Dedifferentiated amniotic fluid mesenchymal stem cell (primary cell): ENCODE results near the gene KCNJ15.

Source experiments
- DNase-seq: peaks from one replicate; pipeline ENCODE4 v3.0.0-alpha.2; 2016; ENCODE audit errors: extremely low spot score

Gene KCNJ15

GRCh38 chr21:38325731-38326420, 69.1 kb downstream of the KCNJ15 start:
- DNase-seq = no peak

GRCh38 chr21:38326429-38326828, 69.6 kb downstream of the KCNJ15 start:
- DNase-seq = no peak

- DNase-seq = no peak
These were observed 70.1 kb downstream of the KCNJ15 start for GRCh38 chr21:38326899-38327298.

GRCh38 chr21:38327984-38328383, 71.2 kb downstream of the KCNJ15 start:
- DNase-seq = no peak

DNA sequence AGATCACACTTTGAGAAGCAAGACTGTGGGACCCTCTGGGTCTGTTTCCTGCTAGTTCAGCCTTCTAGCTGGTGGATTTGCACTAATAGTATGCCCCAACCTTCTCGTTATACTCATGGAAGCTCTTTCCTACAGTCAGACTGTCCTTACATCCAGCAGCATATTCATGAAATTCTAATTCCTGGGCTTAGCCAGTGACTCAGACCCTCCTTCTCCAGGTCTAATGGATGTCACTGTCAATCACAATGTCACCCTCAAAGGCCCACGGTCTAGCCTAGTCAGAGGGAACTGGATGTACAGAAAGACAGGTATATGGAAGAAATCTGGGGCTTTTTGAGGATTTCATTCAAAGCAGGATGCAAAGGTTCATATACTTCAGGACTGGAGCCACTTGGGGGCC, 72.4 kb downstream of the KCNJ15 start:
- no peak for DNase-seq

- no peak for DNase-seq
These were observed 73.9 kb downstream of the KCNJ15 start for GRCh38 chr21:38330666-38331065.

GRCh38 chr21:38333301-38334272, 76.8 kb downstream of the KCNJ15 start:
- no peak for DNase-seq

- no peak for DNase-seq
These were observed 78.1 kb downstream of the KCNJ15 start for GRCh38 chr21:38334866-38335265.

DNA sequence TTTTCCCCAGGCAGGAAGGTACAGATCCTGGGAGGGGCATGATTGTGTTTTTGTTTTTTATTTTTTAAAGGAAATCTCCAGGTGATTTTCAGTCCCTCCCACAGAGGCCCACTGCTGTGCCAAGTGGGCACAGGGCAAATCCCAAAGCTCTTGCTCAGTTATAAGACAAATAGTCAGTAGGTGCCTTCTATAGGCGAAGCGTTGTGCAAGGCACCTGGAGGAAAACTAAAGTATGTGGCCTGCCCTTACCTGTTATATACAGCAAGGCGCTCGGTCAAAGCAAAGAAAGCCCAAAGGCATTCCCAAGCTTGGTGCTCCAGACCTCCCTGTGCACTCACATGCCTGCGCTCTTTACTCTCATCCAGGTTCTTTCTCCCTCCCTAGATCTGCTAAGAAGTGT, 81.0 kb downstream of the KCNJ15 start:
- DNase-seq = no peak

DNA sequence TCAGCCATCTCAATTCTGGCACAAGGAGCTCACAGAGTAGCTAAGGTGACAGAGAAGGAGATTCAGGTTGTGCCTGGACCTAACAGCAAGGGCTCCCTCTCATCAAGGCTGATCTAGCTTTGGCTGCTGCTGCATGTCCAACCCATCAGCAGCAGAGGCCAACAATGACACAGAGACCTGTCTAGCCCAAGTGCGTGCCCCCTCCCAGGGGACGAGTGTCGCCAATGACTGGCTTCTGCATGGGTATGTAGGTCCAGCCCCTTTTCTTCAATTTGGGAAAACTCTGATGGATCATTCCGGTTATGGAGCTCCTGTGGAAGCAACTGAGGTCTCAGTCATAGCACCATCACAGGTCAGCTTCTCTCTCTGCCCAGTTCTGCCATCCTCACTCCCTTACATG, 83.3 kb downstream of the KCNJ15 start:
- no peak for DNase-seq

DNA sequence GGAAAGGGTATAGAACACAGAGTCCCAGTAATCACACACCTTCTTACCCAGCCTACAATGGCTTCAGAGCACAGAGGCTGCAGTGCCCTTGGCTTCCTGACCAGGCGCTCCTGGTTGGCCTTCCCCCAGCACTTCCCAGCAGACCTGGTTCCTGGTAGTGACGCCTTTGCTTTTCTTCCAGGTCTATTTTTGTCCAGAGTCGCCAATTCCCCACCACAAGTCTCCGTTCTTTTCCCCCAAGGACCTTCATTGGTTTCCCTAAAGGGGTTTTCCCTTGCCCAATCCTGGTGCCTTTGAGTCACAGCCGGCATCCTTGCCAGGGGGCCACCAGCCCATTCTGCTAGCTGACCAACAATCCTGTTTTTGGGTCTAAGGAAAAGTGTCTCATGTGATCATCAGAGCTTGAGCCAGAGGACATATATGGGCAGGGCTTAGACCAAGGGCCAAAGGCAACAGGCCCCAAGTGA, 84.8 kb downstream of the KCNJ15 start:
- DNase-seq = no peak

GRCh38 chr21:38342739-38343138, 85.9 kb downstream of the KCNJ15 start:
- DNase-seq = no peak

DNA sequence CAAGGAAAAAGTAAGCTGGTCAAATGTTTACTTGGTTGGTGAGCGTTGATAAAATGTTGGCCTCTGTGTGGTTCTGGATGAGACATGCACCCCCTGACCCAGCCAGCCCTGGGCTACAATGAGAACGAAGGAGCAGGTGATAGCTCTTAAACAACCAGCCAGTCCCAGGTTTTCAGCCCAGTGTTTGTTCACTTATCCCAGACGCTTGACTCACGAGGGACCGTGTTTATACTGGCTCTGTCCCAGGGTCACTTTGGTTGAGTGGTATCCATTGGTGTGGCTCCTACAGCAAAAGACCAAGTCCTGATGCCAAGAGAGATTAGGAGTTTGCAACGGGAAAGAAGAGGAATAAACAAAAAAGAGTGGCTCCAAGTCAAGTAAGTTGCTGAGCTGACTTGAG, 86.9 kb downstream of the KCNJ15 start:
- no peak for DNase-seq

GRCh38 chr21:38346286-38346685, 89.5 kb downstream of the KCNJ15 start:
- no peak for DNase-seq

GRCh38 chr21:38349111-38349746, 92.4 kb downstream of the KCNJ15 start:
- DNase-seq = peak; percentile 31

DNA sequence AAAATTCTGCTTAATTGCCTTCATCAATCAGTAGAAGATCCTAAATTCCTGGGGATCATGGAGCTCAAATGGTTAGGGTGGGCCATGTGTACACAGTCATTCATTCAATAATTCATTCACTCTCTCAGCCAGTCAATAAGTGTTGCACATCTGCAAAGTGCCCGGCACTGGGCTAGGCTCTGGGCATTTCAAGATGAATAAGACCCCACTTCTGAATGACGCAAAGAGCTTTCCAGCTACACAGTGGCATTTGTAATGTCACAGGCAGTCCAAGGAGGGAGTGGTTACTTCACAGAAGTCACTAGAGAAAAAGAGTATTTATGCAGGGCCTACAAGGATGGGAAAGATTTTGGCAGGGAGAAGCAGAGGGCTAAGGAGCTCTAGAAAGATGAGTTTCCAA, 93.2 kb downstream of the KCNJ15 start:
- no peak for DNase-seq

DNA sequence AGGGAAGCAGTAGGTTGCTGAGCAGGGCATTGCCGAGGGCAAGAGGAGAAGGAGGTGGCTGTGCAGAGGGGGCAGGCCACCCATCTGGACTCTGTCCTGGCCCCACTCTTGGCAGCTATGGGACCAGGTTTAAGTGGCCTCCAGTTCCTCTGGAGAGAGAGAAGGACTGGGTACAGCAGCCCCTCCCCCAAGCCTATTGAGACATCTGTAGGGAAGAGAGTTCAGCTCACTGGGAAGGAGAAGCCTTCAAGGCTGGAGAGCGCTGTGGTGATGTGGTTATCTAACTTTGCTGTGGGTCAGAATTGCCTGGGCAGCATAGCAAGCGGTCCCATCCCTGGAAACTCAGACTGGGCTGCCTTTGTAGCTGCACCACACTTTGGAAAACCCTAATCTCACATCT, 93.9 kb downstream of the KCNJ15 start:
- no peak for DNase-seq

GRCh38 chr21:38351176-38351959, 94.6 kb downstream of the KCNJ15 start:
- DNase-seq = no peak

DNA sequence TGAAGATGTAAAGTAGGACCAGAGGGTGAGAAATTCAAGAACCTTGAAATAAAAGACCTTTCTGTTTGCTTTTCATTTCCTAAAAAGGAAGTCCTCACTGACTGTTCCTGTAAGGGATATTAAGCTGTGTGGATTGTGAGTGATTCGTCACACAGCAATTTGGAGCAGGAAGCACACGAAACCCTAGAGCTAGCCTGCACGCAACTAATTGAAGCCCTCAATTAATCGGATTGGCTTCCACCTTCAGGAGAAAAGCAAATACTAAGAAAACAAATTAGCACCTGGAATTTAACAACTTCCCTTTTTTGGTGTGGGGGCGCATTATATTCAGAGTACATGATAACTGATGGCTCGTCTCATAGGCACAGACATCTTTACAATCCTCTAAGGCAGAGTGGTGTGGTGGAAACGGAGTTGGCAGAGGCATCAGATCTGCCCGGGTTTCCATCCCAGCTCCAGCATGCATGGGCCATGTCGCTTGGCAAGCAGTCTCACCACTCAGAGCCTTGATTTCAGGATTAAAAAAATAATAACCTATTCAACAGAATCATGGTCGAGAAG, 95.2 kb downstream of the KCNJ15 start:
- DNase-seq = peak; percentile 34

DNA sequence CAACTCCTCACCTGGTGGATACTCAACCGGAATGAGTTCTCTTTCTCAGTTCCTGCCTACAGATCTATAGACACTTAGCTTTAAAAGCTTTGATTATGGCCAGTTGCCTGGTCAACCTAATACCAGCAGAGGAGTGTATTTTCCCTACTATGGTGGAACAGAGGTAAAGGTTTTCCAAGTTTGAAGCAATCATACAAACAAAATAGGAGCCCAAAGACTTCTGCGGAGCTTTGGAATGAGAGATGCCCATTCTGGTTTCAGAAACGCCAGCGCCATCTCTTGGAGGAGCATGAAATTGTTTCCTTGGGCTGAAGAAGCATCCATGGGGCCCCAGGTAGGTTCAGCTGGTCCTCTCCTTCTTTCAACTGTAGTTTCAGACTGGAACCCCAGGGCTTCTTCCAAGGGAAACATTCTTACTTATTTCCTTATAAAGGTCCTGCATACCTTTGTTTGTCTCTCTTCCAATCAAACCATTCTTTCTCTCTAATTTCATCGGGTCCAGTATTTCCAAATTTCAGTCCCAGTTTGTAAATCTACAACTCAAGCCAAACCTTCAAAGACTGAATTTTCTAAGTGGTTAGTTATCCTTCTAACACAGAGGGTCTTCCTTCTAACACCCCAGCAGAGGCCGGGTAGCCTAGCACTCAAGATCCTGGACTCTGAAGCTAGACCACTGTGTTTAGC, 95.9 kb downstream of the KCNJ15 start:
- peak; percentile 50 for DNase-seq

DNA sequence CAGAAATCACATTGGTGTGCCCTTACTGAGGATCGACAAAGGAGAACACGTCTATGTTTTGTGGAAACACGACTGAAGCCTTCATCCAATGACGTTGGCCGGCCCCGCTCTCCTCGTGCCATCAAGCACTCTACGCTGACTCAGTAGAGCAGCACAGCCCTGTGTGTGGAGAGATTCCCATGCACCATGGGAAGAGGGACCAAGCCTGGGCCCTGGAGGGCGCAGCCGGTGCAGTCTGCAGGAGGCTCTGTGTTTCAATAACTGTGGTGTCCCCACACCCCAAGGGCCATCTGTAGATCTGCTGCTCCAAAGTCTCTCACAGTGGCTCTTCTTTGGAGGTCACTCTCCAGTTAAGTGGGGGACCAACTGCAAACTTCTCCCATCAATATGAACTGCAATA, 97.4 kb downstream of the KCNJ15 start:
- DNase-seq = no peak
